CD4-positive, alpha-beta T cell treated with Interleukin-4 for 4 hours (primary cell): Measurements from ENCODE around the gene ECT2L.

Source experiments
- DNase-seq: peaks from one replicate; pipeline ENCODE4 v3.0.0-alpha.2; 2020

The ECT2L gene

DNA sequence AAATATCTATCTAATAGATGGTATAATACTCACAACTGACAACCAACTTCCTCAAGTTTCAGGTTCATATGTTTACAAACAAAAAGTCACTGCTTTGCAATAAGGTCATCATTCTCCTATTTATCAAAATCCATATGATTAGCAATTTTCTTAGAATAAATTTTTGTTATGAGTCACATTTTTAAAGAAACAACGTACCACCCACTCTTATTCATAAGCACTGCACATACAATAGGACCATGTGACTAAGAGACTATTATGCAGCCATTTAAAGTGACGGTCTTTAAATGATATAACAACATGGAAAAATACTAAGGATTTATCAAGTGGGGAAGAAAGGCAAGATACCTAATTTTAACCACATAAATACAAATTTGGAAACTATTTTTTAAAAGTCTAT lies 152.1 kb downstream of the ECT2L start:
- DNase-seq: no peak

DNA sequence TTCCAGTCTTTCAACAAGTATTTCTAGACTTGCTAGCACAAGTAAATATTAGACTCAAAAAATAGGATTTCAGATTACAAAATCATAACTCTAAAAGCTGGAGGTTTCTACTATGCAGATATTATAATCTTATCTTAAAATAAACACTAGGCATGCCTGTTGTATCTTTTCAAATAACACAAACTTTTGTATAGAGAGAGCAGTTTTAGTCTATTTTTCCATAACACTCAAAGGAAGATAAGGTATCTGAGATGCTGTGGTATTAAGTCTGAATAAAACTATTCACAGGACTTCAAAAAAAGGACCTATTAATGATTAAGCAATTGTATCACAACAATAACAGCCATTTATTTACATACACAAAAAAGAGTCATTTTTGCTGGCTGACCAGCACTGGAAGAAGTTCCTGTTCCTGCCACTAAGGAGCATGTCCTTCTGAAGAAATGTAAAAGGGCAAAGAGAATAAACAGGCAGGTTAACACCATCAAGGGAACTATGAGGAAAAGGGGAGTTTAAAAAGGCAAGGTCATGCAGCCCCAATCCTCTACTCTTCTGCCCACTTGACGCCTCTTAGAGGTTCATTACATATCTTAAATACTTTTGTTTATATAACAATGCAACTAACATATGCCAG lies 152.8 kb downstream of the ECT2L start:
- no peak for DNase-seq

GRCh38 chr6:138953451-138953850 lies 157.6 kb downstream of the ECT2L start:
- DNase-seq: no peak
